HG02943 (cell line): ENCODE measurements around the gene CTF1.
"Not testable (repeated sequence)": the region's sequence is repeated elsewhere in the genome, so short reads cannot be mapped to it uniquely, and the experiment has no call there.

Source experiments
- ATAC-seq: cut with Tn5 transposase; IDR thresholded peaks from one replicate; pipeline ENCODE4 v1.9.1; 2021; ENCODE audit warnings: mild to moderate bottlenecking, low read depth, moderate library complexity; ENCODE audit not compliant: unreplicated experiment

Gene CTF1, protein sequence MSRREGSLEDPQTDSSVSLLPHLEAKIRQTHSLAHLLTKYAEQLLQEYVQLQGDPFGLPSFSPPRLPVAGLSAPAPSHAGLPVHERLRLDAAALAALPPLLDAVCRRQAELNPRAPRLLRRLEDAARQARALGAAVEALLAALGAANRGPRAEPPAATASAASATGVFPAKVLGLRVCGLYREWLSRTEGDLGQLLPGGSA

DNA sequence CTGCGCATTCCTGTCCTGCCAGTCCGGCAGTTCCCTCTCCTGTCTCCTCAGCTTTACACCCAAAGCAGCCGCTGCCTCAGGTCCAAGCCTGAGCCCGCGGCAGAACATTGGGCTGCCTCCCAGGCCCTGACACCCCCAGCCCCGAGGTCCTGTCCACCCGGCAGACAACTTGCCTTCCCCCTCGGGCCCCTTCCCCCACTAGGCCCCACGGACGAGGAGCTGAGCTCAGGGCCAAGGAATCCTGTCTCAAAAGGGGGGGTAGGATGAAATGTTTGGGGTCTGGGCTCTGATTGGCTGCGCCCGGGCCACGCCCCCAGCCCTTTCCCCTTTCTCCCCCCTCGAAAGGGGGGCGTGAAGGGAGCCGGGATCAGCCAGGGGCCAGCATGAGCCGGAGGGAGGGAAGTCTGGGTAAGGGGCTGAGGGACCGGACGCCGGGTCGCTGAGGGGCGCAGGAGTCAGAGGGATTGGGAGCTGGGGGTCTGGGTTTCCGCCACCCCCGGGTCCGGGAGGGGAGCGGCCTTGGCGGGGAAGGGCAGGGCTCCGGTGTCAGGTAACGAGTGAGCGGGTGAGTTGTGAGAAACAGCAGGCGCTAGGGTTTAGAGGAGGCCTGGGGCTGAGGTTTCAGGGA, at the start of gene CTF1:
Gene CTF1, plus strand, starts transcription at position 354 of the 628 bp plus-strand sequence. Its CDS starts 30 bp downstream, at position 384.
- ATAC-seq, result no peak

DNA sequence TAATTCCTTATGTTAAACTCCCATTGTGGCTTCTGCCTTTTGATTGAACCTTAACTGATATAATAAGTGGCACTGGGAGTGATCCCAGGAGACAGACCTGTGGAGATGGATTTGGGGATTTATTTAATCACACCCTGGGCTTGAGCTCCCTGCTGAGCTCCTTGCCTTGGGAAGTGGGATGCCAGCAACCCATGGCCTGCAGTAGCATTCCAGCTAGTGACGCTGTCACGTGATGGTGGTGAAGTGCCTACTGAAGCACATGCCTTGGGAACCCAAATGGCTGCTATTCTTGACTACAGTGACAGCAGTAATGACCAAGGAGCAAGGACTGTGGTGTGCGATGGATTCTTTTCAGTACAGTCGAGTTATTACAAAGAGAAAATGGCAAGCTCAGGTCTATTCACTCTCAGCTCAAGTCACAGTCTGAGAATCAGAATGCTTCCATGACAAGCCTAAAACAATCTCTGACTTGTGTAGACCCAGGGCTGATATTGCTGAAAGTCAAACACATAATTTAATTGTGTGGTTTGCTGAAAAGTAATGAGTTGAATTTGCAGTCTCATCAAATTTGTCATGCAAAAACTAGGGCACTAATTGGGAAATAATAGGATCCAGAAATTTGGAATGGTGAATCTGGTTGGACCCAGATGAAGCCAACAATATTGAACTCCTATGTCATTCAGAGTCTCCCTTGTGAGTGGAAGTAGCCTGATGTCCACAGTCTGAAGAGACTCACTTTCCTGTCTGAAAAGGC, 49.6 kb upstream of the CTF1 start:
- ATAC-seq, result no peak

DNA sequence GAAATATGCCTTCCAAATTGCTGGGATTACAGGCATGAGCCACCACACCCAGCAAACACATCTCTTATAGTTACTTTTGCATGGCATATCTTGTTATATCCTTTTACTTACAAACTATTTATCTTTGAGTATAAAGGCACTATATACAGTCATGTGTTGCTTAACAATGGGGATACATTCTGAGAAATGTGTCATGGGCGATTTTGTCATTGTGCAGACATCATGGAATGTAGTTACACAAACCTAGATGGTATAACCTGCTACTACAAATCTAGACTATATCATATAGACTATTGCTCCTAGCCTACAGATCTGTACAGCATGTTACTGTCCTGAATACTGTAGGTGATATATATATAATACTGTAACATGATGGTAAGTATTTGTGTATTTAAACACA, 46.2 kb upstream of the CTF1 start:
- no peak for ATAC-seq

DNA sequence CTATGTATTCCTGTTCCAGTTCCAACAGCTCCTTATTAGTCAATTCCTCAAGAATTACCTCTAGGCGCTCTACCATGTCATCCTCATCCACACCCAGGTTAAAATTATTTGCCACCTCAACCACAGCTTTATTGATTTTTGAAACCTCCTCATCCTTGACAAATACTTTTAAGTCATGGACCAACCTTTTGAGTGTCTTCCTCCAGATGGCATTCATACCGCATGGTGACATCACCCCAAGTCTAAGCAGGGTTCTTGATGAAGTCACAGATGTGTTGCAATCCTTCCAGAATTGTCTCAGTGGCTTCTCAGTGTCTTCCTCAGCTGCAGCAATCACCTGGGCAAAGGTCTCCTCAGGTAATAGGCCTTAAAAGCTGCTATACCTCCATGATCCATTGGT, 42.7 kb upstream of the CTF1 start:
- ATAC-seq, result no peak

DNA sequence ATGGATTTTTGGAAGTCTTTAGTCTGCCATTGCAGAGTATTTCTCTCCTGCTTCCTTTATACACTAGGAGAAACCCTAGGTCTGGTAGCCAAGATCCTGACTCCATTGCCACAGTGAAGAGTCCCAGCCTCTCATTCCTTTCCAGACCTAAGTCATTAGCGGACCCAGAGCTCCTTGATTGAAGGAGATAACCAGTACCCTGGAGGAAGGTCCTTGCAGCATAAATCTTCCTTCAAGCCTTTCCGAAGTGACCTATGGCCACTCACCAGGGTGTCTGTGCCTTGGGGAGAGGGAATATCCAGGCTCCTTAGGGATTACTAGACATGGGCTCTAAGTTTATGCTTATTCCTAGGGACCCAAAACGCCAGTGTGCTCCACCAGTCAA, 38.3 kb upstream of the CTF1 start:
- ATAC-seq, result no peak

DNA sequence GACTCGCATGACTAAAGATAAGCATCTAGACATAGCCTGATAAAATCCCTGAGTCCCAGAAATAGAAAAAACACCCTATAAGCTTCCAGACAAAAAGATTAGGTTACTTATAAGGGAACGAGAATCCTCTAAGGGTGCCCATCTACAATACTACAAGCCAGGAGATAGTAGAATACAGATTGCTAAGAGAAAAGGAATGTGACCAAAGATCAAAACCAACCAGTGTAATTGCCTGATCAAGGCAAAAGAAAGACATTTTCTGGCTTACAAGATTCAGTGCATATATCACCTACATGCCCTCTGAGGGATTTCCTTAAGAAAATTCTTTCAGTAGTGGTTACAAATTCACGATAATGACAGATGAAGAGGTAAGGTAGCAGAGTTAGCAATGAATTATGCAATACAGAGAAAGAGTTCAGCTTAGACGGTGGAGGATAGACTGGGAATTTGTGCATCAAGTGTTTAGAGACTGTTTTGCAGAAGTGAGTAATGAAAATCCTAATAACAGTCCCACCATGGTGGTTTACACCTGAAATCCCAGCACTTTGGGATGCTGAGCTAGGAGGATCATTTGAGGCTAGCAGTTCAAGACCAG, 37.5 kb upstream of the CTF1 start:
- no peak for ATAC-seq

DNA sequence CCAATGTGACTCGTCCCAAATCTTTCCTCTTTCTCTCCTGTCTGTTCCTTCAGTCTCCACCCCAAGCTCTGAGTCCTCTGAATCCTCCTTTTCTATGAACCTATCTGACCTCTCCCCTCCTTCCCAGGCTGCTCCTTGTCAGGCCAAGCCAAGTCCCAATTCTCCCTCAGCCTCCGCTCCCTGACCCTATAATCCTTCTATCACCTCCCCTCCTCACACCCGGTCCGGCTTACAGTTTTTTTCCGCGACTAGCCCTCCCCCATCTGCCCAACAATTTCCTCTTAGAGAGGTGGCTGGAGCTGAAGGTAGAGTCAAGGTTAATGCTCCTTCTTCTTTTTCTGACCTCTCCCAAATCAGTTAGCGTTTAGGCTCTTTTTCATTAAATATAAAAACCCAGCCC, 35.7 kb upstream of the CTF1 start:
- not testable (repeated sequence) for ATAC-seq

DNA sequence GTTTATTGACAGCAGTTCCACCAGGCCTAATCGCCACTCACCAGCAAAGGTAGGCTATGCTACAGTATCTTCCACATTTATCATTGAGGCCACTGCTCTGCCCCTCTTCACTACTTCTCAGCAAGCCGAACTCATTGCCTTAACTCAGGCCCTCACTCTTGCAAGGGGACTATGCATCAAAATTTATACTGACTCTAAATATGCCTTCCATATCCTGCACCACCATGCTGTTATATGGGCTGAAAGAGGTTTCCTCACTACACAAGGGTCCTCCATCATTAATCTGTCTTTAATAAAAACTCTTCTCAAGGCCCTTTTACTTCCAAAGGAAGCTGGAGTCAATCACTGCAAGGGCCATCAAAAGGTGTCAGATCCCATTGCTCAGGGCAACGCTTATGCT, 33.2 kb upstream of the CTF1 start:
- not testable (repeated sequence) for ATAC-seq

DNA sequence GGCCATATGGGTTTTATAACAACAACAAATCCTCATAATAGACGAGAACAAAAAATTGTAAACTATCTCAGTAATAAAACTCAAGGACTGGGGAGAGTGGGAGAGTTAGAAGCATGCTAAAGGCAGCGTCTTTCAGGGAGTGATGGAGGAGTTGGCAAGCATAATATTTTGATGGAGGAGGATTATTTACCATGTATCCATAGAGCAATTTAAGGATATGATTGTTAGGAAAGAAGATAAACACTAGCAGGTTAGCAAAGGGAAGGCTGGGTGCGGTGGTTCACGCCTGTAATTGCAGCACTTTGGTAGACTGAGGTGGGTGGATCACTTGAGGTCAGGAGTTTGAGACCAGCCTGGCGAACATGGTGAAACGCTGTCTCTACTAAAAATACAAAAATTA, 30.4 kb upstream of the CTF1 start:
- no peak for ATAC-seq

DNA sequence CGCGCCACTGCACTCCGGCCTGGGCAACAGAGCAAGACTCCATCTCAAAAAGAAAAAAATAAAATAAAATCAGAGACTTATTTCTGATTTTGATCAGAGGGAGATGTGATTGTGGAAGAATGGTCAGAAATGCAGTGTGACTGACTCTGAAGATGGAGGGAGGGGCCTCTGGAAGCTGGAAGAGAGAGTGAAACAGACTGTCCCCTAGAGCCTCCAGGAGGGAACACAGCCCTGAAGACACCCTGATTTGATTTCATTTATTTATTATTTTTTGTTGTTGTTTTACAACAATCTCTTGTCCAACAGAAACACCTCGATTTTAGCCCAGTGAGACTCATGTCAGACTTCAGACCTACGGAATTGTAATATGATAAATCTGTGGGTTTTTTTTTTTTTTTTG, 28.7 kb upstream of the CTF1 start:
- ATAC-seq, result no peak

DNA sequence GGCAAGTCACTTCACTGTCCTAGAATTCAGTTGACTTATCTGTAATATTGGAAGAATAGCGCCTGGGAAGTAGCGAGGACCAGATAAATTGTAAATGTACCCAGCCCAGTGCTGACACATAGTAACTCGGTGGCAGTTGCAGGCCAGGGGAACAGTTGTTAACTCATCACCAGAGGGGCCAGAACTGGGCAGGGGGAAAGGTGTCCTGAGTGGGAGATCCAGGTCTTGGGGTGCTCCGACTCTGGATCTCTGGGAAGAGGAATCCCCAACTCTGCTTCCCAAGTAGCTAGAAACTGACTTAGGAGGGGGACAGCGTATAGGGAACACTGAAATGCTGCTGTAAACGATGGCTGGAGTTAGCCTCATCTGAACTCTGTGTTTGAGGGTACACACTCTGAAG, 25.5 kb upstream of the CTF1 start:
- ATAC-seq, result no peak

DNA sequence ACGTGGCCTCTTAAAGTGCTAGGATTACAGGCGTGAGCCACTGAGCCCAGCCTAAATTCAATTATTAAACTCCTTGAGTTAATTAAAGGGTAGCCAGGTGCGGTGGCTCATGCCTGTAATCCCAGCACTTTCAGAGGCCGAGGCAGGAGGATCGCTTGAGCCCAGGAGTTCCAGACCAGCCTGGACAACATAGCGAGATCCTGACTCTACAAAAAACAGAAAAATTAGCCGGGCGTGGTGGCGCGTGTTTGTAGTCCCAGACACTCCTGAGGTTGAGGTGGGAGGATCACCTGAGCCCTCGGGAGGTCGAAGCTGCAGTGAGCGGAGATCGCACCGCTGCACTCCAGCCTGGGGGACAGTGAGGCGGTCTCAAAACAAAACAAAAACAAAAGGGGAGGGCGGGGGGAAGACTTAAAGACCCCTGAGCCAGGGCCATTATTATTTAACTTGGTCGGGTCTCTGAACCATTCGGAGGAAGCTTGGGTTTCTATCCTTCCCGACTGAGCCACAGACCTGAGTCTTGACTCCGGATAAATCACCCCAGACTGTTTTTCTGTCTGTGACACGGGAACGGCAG, 22.1 kb upstream of the CTF1 start:
- ATAC-seq, result no peak

DNA sequence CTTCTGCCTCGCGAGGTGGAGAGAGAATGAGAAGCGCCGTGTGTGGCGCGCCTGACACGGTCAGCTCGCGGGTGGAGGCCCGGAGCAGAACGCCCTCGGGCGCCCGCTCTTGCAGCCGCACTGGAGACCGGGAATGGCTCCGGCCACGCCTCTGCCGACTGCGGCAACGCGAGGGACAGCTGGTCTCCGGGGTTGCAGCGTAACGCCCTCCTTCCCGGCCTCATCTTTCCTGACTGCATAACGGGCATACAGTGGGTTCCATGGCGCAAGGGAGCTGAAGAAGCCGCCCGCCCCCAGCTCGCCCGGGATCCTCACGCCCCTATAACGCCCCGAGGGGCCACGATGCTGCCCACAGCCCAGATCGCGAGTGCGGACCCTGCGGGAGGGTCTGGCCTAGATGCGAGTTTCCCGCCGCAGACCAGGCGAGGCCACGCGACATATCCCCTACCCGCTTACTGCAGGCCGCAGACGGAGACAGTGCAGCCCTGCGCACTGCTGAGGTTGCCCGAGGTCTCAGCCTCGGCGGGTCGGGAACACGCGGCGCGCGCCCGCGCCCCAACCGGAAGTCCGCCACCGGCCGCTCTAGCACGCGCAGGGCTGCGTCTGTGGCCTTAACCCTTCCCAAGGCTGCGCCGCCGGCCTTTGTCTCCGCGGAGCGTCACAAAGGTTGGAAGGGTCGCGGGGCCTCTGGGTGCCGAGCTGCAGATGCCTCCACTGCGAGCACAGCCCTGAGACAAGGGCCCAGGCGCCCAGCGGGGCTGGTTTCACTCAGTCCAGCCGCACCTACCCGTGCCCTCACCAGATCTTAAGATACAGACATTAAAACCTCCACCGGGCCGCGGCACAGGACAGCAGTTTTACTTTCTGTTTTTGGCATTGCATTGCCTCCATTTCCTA, 21.3 kb upstream of the CTF1 start:
- ATAC-seq, result peak; percentile 85

DNA sequence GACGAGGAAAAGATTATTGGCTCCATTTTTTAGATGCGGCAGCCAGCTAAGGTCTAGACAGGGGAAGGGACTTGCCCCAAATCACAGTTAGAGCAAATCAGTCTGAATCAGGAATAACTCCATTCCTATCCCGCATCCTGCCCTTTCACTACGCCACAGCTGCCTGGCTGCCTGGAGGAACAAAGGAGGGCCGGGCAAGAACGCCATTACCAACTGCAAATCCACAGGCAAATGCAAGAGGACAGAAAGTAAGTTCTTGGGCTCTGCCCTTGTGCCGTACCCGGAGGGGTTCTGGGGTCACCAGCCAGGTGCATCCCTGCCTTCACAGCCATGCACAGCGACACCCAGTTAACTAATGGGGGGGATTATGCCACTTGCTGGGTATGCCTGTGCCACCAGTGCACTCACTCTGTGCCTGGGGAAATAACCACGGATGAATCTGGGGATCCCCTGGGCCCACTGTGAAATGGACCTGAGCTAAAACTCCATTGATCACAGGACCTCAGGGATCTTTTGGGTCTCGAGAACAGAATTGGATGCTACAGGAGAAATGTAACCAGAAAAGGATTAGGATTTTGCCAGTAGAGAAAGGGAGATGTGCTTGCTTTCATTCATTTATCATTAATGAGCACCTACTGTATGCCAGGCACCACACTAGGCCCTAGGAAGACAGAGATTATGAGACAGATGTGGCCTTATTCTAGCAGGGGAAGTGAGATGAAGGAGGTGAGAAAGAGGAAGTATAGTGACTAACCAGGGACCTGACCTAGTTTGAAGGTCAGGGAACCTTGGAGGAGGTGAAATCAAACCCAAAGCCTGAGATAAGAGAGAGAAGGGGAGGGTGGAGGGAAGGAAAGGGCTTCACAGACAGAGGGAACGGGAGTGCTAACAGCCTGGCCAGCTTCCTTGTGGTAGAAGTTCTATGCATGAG, 20.3 kb upstream of the CTF1 start:
- ATAC-seq, result no peak

DNA sequence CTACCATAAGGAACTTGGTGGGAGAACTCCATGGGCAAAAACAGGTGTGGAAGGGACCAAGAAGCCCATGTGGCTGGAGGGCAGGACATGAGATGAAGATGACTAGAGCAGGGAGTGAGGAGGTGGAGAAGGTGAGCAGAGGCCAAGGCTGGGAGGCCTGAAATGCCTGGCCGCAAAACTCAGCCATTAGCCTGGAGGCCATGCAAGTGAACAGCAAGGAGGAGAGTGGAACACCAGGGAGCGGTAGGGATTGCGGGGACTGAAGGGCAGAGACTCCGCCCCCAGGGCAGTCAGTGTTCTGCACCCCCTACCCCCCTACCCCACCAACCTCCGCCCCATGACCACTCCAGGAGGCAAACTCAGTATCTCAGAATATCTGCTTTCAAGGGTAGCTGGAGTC, 19.5 kb upstream of the CTF1 start:
- ATAC-seq, result no peak

DNA sequence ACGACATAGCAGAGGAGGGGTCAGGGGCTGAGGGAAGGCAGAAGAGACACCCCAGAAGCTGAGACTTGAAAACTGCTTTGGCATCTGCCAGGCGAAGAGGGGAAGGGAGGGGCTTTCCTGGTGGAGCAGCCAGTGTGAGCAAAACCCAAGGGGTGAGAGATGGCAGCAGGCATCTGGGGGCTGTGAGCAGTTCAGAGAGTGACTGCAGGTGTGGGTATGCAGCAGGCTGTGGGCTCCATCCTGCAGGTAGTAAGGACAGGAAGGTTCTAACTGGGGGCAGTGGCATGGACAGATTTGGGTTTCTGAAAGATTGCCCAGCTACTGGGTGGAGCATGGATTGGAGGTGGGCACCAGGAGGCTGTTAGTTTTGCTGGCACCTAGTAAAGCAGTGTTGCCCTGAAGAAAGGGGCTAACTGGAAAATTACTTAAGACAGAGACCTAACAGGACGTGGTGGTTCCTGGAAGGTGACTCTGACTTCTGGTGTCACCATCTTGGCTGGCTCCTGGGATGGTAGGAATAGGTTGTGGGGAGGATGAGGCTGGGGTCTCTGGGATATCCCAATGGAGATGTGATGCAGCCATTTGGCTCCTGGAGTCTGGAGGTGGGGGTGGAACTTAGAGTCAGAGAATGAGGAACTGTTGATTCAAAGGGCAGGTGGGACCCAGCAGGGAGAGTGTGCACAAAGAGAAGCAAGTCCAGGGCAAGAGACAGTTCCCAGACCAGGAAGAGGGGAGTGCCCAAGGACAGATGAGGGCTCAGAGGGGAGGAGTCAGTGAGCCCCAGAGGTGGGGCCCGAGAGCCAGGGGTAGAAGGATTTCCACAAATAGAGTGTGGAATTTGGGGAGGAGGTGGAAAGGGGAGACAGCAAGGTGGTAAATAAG, 13.7 kb upstream of the CTF1 start:
- ATAC-seq, result no peak

DNA sequence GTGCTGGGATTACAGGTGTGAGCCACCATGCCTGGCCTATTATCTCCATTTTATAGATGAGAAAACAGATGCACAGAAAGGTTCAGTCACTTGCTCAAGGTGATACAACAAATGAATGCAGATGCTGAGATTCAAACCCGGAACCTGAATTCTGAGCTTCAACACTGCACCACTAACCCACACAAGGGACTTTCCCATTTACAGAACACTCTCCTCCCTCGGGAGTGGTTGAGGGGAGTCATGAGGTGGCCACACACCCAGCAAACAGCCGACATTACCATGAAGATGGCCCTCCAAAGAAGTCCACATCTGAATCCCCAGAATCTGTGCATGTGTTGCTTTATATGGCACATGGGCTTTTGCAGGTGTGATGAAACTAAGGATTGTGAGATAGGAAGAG, 11.7 kb upstream of the CTF1 start:
- ATAC-seq, result no peak

DNA sequence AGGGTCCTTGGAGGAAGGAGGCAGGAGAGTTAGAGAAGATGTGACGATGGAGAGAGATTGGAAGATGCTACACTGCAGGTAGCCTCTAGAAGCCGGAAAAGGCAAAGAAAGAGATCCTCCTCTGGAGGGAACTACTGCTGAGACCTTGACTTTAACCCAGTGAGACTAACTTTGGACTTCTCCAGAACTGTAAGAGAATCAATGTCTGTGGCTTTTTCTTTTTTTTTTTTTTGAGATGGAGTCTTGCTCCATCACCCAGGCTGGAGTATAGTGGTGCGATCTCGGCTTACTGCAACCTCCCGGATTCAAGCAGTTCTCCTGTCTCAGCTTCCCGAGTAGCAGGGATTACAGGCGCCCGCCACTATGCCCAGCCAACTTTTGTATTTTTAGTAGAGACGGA, 11.2 kb upstream of the CTF1 start:
- ATAC-seq, result no peak
